ES-I3 (cell line): Measurements from ENCODE around the gene CST4.
"Not testable (repeated sequence)": the region's sequence is repeated elsewhere in the genome, so short reads cannot be mapped to it uniquely, and the experiment has no call there.

Experiments used
- H3K36me3 ChIP-seq: 2 replicates; pipeline ENCODE4 v1.6.1; 2013; ENCODE audit warnings: mild to moderate bottlenecking, low read length, control low read depth, moderate library complexity; ENCODE audit not compliant: insufficient read depth
- H3K4me1 ChIP-seq: 2 replicates; pipeline ENCODE4 v1.6.1; 2013; ENCODE audit warnings: mild to moderate bottlenecking, control low read depth, low read length; ENCODE audit not compliant: insufficient read depth
- H3K9ac ChIP-seq: 2 replicates; pipeline ENCODE4 v1.6.1; 2013; ENCODE audit warnings: low read depth, mild to moderate bottlenecking, low read length, moderate library complexity
- H3K9me3 ChIP-seq: 2 replicates; pipeline ENCODE4 v1.6.1; 2013; ENCODE audit warnings: mild to moderate bottlenecking, low read length, moderate library complexity; ENCODE audit not compliant: control insufficient read depth, insufficient read depth

CST4 gene

GRCh38 chr20:23679133-23680092, 9.4 kb downstream of the CST4 start:
- Histone ChIP-seq H3K4me1 (no peaks in the 10 kb centered on the region), H3K9ac (no peak overlapping the region), H3K36me3 (no peaks in the 10 kb centered on the region), H3K9me3 (peaks cover 6% of the 10 kb centered on the region)

GRCh38 chr20:23673209-23673608, 15.6 kb downstream of the CST4 start:
- no peak overlapping the region for H3K9ac ChIP-seq
- no peaks in the 10 kb centered on the region for H3K4me1 ChIP-seq
- no peaks in the 10 kb centered on the region for H3K36me3 ChIP-seq
- H3K9me3 ChIP-seq = no peaks in the 10 kb centered on the region

GRCh38 chr20:23672158-23672557, 16.7 kb downstream of the CST4 start:
- H3K9ac ChIP-seq = no peak overlapping the region

GRCh38 chr20:23671479-23671878, 17.4 kb downstream of the CST4 start:
- Histone ChIP-seq H3K36me3 (no peaks in the 10 kb centered on the region), H3K4me1 (no peaks in the 10 kb centered on the region), H3K9me3 (no peaks in the 10 kb centered on the region), H3K9ac (no peak overlapping the region)

More at GRCh38 chr20:23672158-23672557, 16.7 kb downstream of the CST4 start:
- Histone ChIP-seq H3K4me1 (no peaks in the 10 kb centered on the region), H3K9me3 (no peaks in the 10 kb centered on the region), H3K36me3 (no peaks in the 10 kb centered on the region)

- H3K36me3 ChIP-seq = no peaks in the 10 kb centered on the region
- no peak overlapping the region for H3K9ac ChIP-seq
- H3K4me1 ChIP-seq = no peaks in the 10 kb centered on the region; the same call in 1 of the 2 replicates
- H3K9me3 ChIP-seq = no peaks in the 10 kb centered on the region
Measured at GRCh38 chr20:23670361-23670760, 18.5 kb downstream of the CST4 start.

- no peaks in the 10 kb centered on the region for H3K36me3 ChIP-seq
- H3K9ac ChIP-seq = no peak overlapping the region
- H3K4me1 ChIP-seq = no peaks in the 10 kb centered on the region; the same call in 1 of the 2 replicates
- no peaks in the 10 kb centered on the region for H3K9me3 ChIP-seq
Measured at GRCh38 chr20:23669866-23670265, 19.0 kb downstream of the CST4 start.

- Histone ChIP-seq H3K9ac (no peak overlapping the region), H3K36me3 (no peaks in the 10 kb centered on the region), H3K4me1 (no peaks in the 10 kb centered on the region; the same call in 1 of the 2 replicates), H3K9me3 (no peaks in the 10 kb centered on the region)
Measured at GRCh38 chr20:23669327-23669726, 19.5 kb downstream of the CST4 start.

GRCh38 chr20:23668477-23668951, 20.3 kb downstream of the CST4 start:
- no peaks in the 10 kb centered on the region for H3K36me3 ChIP-seq
- no peaks in the 10 kb centered on the region for H3K9me3 ChIP-seq
- no peak overlapping the region for H3K9ac ChIP-seq
- H3K4me1 ChIP-seq = no peaks in the 10 kb centered on the region; the same call in 1 of the 2 replicates

- no peaks in the 10 kb centered on the region; the same call in 1 of the 2 replicates for H3K4me1 ChIP-seq
- no peaks in the 10 kb centered on the region for H3K36me3 ChIP-seq
- H3K9me3 ChIP-seq = no peaks in the 10 kb centered on the region
- no peak overlapping the region for H3K9ac ChIP-seq
Measured at GRCh38 chr20:23667666-23668065, 21.2 kb downstream of the CST4 start.

GRCh38 chr20:23666698-23667097, 22.1 kb downstream of the CST4 start:
- Histone ChIP-seq H3K4me1 (no peaks in the 10 kb centered on the region; the same call in 1 of the 2 replicates), H3K36me3 (no peaks in the 10 kb centered on the region), H3K9me3 (no peaks in the 10 kb centered on the region), H3K9ac (no peak overlapping the region)

GRCh38 chr20:23666189-23666588, 22.6 kb downstream of the CST4 start:
- Histone ChIP-seq H3K36me3 (no peaks in the 10 kb centered on the region), H3K4me1 (no peaks in the 10 kb centered on the region; the same call in 1 of the 2 replicates), H3K9ac (no peak overlapping the region), H3K9me3 (no peaks in the 10 kb centered on the region)

GRCh38 chr20:23664954-23665353, 23.9 kb downstream of the CST4 start:
- Histone ChIP-seq H3K9ac (no peak overlapping the region), H3K9me3 (no peaks in the 10 kb centered on the region), H3K4me1 (no peaks in the 10 kb centered on the region; the same call in 1 of the 2 replicates), H3K36me3 (no peaks in the 10 kb centered on the region)

GRCh38 chr20:23664046-23664445, 24.8 kb downstream of the CST4 start:
- H3K36me3 ChIP-seq, H3K9me3 ChIP-seq, H3K4me1 ChIP-seq, H3K9ac ChIP-seq: not testable (repeated sequence)

- H3K4me1 ChIP-seq = peaks cover 9% of the 10 kb centered on the region
- no peaks in the 10 kb centered on the region for H3K36me3 ChIP-seq
- no peak overlapping the region for H3K9ac ChIP-seq
- H3K9me3 ChIP-seq = no peaks in the 10 kb centered on the region
Measured at GRCh38 chr20:23663180-23663579, 25.7 kb downstream of the CST4 start.

GRCh38 chr20:23662276-23662870, 26.5 kb downstream of the CST4 start:
- H3K9me3 ChIP-seq = no peaks in the 10 kb centered on the region
- H3K4me1 ChIP-seq = peaks cover 13% of the 10 kb centered on the region
- no peak overlapping the region for H3K9ac ChIP-seq
- H3K36me3 ChIP-seq = no peaks in the 10 kb centered on the region
